Endometrial microvascular endothelial cells (primary cell): Measurements from ENCODE around the gene CDKL5. TPM values are rescaled to one million over a fixed set of nuclear protein-coding genes. Genes with fewer than 3 reads are reported as not detected.

Experiments used
- in situ Hi-C: cut with HindIII; loops from 2 replicates; pipeline ENCODE4 v1.10.0; 2017; ENCODE audit warnings: low sequenced_read_pairs, low pct_unique_long_range_greater_than_20kb; ENCODE audit errors: inconsistent ontology term
- total RNA-seq: library from RNA; depleted of rRNA; stranded (reverse); fragments of >200 nt; gene quantifications from one replicate; pipeline ENCODE4 v1.2.3, GENCODE V29; 2015; ENCODE audit errors: inconsistent ontology term

CDKL5 gene
- total RNA-seq, 1 donor from 2014 or later, result 0.93 TPM

GRCh38 chrX:18448416-18448815 lies 23.0 kb downstream of the CDKL5 start:
- in situ Hi-C loops, result no loop called here

GRCh38 chrX:18449236-18449635 lies 23.8 kb downstream of the CDKL5 start:
- in situ Hi-C loops, result no loop called here

GRCh38 chrX:18455384-18455783 lies 30.0 kb downstream of the CDKL5 start:
- in situ Hi-C loops, result no loop called here

GRCh38 chrX:18457000-18457399 lies 31.6 kb downstream of the CDKL5 start:
- in situ Hi-C loops, result no loop called here

GRCh38 chrX:18461431-18461830 lies 36.0 kb downstream of the CDKL5 start:
- in situ Hi-C loops, result no loop called here

- in situ Hi-C loops, result no loop called here
These were observed 39.1 kb downstream of the CDKL5 start for GRCh38 chrX:18464499-18464898.

- in situ Hi-C loops, result no loop called here
These were observed 39.6 kb downstream of the CDKL5 start for GRCh38 chrX:18465051-18465450.

GRCh38 chrX:18468599-18468998 lies 43.2 kb downstream of the CDKL5 start:
- in situ Hi-C loops, result no loop called here

- in situ Hi-C loops, result no loop called here
These were observed 45.9 kb downstream of the CDKL5 start for GRCh38 chrX:18471296-18471695.

GRCh38 chrX:18490806-18491555 lies 65.6 kb downstream of the CDKL5 start:
- in situ Hi-C loops, result no loop called here

- in situ Hi-C loops, result no loop called here
These were observed 66.4 kb downstream of the CDKL5 start for GRCh38 chrX:18491587-18492340.

- in situ Hi-C loops, result no loop called here
These were observed 109.5 kb downstream of the CDKL5 start for GRCh38 chrX:18534949-18535348.

GRCh38 chrX:18537068-18537467 lies 111.7 kb downstream of the CDKL5 start:
- in situ Hi-C loops, result no loop called here

- in situ Hi-C loops, result no loop called here
These were observed 112.1 kb downstream of the CDKL5 start for GRCh38 chrX:18537524-18537923.

- in situ Hi-C loops, result no loop called here
These were observed 116.7 kb downstream of the CDKL5 start for GRCh38 chrX:18542131-18542530.

- in situ Hi-C loops, result no loop called here
These were observed 117.5 kb downstream of the CDKL5 start for GRCh38 chrX:18542905-18543304.

- in situ Hi-C loops, result no loop called here
These were observed 118.3 kb downstream of the CDKL5 start for GRCh38 chrX:18543738-18544137.

- in situ Hi-C loops, result no loop called here
These were observed 120.4 kb downstream of the CDKL5 start for GRCh38 chrX:18545771-18546170.

GRCh38 chrX:18548996-18549395 lies 123.6 kb downstream of the CDKL5 start:
- in situ Hi-C loops, result no loop called here

GRCh38 chrX:18549643-18550042 lies 124.2 kb downstream of the CDKL5 start:
- in situ Hi-C loops, result no loop called here
